ENCODE results near the gene LENEP.

LENEP gene

DNA sequence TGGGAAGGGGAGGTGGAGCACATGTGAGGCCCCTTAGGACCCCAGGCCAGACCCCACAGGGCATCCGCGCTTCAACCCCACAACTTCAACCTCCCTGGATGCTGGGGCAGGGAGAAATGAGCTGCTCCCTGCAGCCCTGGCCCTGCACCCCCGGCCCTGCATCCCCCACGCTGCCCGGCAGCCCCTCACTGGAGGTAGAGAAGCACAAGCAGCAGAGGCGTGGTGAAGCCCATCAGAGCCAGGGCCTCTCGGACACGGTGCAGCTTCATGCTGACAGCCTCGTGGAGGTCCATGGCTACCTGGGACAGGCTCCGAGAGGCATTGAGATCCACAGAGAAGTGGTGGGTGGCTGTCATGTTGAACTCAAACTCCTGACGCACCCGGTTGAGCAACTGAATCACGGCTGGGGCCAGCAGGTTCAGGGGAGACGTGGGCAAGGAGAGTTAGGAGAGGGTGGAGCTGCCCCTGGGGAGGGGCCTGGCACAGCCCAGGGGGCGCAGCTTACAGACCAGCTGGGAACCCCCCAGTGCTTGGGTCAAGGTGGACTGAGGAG is 36.9 kb downstream of the LENEP start:
- no peak for DNase-seq

DNA sequence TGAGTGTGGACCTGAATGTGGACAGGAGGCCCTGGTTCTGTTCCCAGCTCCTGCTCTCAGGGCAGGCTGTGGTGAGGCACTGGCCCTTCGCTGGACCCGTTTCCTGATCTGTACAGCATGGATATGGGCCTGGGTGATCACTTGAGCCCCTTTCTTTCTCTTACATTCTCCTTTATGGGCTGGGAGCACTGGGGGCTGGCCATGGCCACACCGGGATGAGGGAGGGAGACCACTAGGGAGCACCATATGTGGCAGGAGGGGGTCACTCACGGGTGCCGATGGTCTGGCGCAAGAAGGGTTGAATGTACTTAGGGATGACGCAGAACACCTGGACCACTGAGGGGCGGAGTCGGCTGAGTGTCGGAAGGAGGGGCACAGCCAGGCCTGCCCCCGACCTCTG is 37.5 kb downstream of the LENEP start:
- no peak for DNase-seq

DNA sequence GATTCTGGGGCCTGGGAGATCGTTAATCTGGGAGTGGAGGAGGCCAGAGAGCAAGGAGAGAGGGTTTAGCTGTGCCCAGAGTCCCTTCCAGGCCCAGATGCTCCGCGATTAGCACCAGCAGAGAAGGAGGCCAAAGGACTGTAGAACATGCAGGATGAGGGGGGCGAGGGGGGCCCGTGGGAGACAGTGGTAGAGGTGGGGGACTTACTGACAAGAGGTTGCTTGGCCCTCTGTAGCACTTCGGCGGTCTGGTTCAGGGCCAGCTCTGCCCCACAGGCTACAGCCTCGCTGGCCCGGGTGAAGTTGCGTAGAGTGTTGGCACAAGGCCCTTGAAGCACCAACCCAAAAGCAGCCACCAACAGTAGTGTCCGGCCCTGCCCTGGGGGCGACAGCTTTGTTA is 39.5 kb downstream of the LENEP start:
- no peak for DNase-seq

DNA sequence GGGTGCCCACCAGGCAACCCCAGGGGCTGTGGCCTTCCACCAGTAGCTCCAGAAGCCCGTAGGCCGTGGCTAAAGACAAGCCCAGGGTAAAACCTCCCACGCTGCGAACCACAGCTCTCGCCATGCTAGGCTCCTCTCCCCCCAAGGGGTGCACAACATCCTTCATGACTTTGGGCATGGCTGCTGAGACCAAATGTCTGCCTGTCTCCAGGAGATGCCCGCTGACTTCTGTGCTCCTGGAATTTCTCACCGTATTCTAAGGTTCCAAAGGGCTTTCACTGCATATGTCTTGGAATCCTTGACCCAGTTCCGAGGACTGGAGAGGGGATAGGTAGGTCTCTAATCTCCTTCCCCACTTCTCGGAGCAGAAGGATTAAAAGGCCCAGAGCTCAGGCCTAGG is 40.1 kb downstream of the LENEP start, which contains the start of the genes DCST1 and DCST2:
DCST1 (plus strand) TSS at position 301 of the 400 bp plus-strand sequence. CDS start 213 bp downstream, outside the sequence.
DCST2 (minus strand) TSS at position 258 of the 400 bp plus-strand sequence; CDS start at position 178, 80 bp downstream.
- no peak for DNase-seq

DNA sequence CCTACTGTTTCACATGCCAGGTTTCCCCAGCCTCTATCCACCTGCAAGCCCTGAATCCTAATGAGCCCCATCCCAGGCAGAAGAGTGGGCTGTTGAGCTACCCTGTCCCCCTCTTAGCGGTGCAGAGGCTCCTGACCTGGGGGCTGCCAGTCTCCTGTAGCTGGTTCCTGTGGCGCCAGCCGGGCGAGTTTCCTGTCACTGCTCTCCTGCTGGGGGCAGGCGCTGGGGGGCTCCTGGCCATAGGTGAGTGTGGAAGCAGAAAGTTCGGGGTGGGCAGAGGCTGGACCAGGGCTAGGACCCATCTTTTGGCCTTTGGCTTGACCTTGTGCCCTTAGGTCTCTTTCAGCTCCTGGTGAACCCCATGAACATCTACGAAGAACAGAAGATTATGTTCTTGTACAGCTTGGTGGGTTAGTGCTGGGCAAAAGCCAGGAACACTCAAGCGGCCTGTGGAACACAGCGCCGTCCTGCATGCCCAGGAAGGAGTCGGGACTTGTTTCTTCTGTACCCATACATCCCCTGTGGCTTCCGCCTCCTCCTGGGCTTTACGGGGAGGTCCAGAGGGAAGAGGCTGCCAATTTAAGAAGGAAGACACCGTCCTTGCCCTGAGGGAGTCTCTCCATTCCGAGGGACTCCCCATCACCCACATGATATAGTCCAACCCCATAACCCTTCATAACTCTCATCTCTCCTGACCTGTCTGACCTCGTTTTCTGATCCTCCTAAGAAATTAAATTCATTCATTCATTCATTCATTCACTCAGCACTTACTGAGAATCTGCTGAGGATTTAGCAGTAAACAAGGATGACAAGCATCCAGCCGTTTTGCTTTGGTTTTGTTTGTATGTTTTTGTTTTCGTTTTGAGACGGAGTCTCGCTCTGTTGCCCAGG is 41.2 kb downstream of the LENEP start:
- no peak for DNase-seq

DNA sequence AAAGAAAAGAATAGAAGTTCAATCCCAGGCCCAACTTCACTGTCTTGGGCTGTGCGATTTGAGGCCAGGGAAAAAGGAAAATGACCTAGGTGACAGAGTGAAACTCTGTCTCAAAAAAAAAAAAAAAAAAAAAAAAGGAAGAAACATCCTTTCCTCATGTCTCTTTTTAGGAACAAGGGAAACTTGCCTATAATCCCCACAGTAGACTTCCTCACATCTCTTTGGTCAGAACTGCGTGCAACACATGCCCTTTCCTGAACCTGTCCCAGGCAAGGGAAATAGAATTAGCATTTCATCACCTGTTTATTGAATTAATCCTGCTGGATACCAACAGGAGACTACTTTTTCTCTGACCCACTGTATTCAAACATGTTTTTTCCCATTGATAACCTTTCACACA is 42.5 kb downstream of the LENEP start:
- DNase-seq: no peak

DNA sequence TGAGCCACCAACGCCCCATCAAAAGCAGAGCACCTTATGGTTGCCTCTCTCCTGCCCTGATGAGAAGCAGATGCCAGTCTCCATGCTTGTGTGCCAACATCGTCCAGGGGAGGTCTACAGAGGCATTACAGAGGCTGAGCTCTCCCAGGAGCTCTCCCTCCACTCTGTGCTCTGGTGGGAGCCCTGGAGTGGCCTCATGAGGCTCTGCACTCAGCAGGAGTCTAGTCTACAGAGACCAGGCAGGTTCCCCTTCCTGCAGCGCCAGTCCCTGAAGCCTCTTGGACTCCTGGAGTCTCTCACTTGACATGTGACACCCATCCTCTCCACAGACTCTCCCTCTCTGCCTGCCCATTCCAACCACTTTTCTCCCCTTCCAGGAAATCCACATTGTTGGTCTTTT is 43.7 kb downstream of the LENEP start:
- DNase-seq: no peak

DNA sequence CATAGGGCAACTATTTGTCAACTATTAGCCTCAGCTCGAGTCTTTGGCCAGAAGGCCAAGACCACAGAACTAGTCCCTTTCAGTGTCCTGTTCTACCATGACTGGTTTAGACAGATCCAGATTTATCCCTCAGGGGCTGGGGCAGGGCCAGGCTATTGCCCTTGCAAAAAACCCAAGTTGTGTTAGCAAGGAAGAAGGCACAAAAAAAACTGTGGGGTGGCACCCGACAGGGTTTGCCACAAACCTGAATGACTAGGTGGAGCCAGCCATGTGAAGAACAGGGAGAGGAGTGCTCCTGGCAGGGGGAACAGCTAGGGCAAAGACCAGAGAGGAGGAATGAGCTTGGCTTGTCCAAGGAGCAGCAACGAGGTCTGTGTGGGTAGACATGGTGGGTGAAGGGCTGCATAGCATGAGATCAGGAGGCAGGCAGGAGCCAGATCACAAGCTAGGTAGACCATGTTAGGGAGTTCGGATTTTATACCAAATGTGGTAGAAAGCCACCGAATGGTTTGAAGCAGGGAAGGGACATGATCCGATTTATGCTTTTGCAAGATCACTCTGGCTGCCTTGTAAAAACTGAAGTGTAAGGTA is 44.6 kb downstream of the LENEP start:
- DNase-seq: no peak

DNA sequence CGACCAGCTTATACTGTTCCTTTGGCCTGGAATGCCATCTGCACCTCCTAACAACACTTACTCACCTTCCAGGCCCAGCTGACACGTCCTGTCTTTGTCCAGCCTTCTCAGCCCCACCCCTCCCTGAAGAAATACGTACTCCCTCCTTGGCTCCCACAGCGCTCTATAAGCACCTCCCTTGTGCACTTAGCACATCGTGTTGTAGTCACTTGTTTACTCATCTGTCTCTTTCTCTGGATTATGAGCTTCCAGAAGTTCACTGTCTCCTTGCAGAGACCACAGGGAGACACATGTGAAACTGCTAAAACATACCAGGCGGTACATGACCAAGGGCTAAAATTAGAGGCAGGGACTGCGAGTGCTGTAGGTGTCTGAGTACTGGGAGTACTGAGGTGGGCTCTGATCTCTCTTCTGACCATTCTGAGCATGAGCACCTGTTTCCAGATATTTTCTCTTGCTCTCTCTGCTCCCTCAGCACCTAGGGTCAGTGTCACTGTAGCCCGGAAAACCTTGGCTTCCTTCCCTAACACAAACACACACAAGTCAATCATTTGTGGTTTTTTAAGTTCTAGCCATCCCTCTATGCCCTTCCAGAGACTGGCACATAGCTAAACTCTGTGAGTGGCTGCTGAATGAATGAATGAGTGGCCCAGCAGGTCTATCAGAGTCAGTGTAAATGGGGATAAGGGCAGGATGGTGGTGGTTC is 45.4 kb downstream of the LENEP start:
- no peak for DNase-seq

DNA sequence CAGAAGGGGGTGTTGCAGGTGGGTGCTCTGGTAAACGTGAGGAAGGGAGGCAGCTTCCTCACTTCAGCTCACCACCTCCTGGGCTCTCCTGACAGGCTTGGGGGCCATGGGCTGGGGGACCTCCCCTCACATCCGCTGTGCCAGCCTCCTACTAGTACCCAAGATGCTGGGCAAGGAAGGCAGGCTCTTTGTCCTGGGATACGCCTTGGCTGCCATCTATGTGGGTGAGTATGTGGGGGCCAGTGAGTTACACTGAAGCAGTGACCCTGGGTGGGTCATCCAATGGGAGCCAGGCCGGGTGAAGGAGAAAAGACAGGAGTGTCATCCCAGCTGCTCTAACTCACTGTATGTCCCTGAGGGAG is 45.9 kb downstream of the LENEP start:
- no peak for DNase-seq

DNA sequence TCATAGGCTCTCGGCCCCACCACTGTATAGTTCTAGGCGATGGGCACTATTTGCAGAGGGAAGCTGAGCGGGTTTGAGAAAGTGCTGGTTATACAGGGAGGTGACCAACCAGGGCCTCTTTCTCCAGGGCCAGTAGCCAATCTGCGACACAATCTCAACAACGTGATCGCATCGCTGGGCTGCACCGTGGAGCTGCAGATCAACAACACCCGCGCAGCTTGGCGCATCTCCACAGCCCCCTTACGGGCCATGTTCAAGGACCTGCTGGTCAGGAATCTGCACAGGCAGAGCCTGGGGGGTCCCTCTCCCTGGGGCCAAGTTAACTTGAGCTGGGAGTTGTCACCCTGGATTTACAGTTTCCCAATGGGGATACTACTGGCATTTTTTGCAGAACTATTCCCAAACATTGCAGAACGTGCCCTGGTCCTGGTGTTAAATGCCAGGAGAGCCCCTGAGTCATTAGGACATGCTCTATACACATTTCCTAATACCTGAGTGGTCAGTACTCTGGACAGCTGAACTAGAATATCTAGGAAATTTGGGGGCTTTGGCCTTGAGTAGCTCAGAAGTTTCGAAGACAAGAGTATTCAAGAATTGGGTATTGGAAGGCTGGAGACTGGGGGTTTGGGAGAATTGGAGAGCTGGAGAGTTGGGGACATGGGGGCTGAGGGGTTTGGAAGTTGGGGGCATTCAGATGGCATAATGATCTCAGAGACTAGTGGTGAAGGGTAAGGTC is 47.1 kb downstream of the LENEP start:
- no peak for DNase-seq

DNA sequence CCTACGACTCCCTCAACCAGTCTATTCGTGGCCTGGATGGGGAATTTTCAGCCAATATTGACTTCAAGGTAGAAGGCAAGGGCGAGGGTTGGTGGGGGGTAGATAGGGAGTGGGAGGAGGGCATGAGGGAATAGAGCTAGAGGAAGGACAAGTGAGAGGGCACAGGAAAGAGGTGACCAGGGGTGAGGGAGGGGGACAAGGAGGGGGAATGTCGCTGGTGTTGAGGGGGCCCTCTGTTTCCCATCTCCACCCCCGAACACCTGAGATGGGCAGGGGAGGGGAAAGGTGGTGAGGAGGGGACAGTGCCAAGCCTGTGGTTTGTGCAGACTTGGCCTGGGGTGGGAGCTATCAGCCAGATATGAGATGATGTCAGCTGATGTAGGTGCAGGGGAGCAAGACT is 49.4 kb downstream of the LENEP start:
- DNase-seq: no peak

DNA sequence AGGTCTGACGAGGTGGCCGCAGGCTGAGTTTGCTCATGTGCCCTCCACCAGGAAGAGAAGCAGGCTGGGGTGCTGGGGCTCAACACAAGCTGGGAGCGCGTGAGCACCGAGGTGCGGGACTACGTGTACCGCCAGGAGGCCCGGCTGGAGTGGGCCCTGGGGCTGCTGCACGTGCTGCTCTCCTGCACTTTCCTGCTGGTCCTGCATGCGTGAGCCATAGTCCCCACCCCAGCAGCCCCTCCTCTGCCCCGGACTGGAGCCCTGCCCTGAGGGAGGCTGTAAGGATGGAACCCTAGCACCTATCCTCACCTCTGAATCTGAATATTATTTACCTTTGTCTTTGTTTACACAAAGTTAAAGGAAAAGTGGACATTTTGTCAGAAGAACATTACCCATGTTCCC is 49.9 kb downstream of the LENEP start:
- DNase-seq: no peak

DNA sequence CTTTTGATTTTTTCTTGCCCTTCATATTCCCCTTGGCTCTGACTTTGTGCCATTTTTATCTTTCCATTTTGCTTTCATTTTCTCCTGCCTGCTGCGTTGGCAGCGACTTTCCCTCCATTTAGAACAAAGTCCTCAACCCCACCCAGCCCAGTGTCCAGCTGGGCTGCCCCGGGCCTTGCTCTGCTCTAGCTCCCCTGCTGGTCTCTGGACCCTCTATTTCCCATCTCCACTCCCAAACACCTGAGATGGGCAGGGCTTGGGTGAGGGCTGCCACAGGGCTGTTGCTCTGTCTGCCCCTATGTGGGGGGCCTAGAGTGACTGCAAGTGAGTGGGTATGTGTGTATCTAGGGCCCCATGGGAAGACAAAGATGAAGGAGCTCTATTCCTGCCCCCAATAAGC is 50.4 kb downstream of the LENEP start:
- no peak for DNase-seq

Measured in CD4-positive, alpha-beta T cell treated with Interleukin-15 for 1 hour (primary cell).